Effector memory CD8-positive, alpha-beta T cell (primary cell): Measurements from ENCODE around the gene NHERF1.

ENCODE experiments used
- ATAC-seq: fragments of 150-1000 bp; cut with Tn5 transposase; replicated peaks from 2 replicates; pipeline ENCODE4 v1.10.0; 2021; ENCODE audit warnings: mild to moderate bottlenecking, moderate library complexity
- DNase-seq, 3 experiments: peaks; one replicate each; pipeline ENCODE4 v3.0.0; 2021
- H3K27ac Mint-ChIP-seq, 2 donors: one replicate each; pipeline ENCODE4 v1.8.0; 2022; ENCODE audit warnings: mild to moderate bottlenecking in 2 of 2, mixed read lengths in 2 of 2, moderate library complexity in 2 of 2
- H3K27me3 Mint-ChIP-seq, 2 donors: one replicate each; pipeline ENCODE4 v1.8.0; 2022; ENCODE audit warnings: mixed read lengths in 2 of 2
- H3K36me3 Mint-ChIP-seq: one replicate; pipeline ENCODE4 v1.8.0; 2022; ENCODE audit warnings: mild to moderate bottlenecking, moderate library complexity, mixed read lengths; ENCODE audit not compliant: insufficient read depth
- H3K4me1 Mint-ChIP-seq, 2 donors: one replicate each; pipeline ENCODE4 v1.8.0; 2022; ENCODE audit warnings: low read depth in 2 of 2, mixed read lengths in 2 of 2
- H3K4me3 Mint-ChIP-seq, 2 donors: one replicate each; pipeline ENCODE4 v1.8.0; 2022; ENCODE audit warnings: mild to moderate bottlenecking in 2 of 2, mixed read lengths in 2 of 2, moderate library complexity in 2 of 2
- H3K9me3 Mint-ChIP-seq, 2 donors: one replicate each; pipeline ENCODE4 v1.8.0; 2022; ENCODE audit warnings: mixed read lengths in 2 of 2

The NHERF1 gene

GRCh38 chr17:74759941-74760340 is 11.5 kb downstream of the NHERF1 start:
- H3K4me1 Mint-ChIP-seq: peaks cover 60 to 69% of the 10 kb centered on the region in 2 donors
- DNase-seq (no peak), ATAC-seq (no peak)
- H3K36me3 Mint-ChIP-seq: peaks cover 61% of the 10 kb centered on the region
- peak overlapping the region; percentile 93 for H3K27ac Mint-ChIP-seq
- peak overlapping the region; percentile 98 to 99 for H3K4me3 Mint-ChIP-seq
- no peaks in the 10 kb centered on the region for H3K27me3 Mint-ChIP-seq
- no peaks in the 10 kb centered on the region for H3K9me3 Mint-ChIP-seq

GRCh38 chr17:74760404-74761105 is 12.1 kb downstream of the NHERF1 start:
- Mint-ChIP-seq H3K36me3 (peaks cover 61% of the 10 kb centered on the region), H3K27ac (peak overlapping the region; percentile 80 to 93), H3K9me3 (no peaks in the 10 kb centered on the region), H3K4me1 (peaks cover 58 to 63% of the 10 kb centered on the region in 2 donors), H3K4me3 (peak overlapping the region; percentile 98 to 99), H3K27me3 (no peaks in the 10 kb centered on the region)
- ATAC-seq: no peak
- DNase-seq: no peak

- H3K4me1 Mint-ChIP-seq: peaks cover 55 to 62% of the 10 kb centered on the region in 2 donors
- peak overlapping the region; percentile 60 to 80 for H3K27ac Mint-ChIP-seq
- DNase-seq: no peak
- peaks cover 65% of the 10 kb centered on the region for H3K36me3 Mint-ChIP-seq
- H3K27me3 Mint-ChIP-seq: no peaks in the 10 kb centered on the region
- ATAC-seq: no peak
- H3K9me3 Mint-ChIP-seq: no peaks in the 10 kb centered on the region
- H3K4me3 Mint-ChIP-seq: peak overlapping the region; percentile 12 to 98
Observed at GRCh38 chr17:74761419-74761818, 13.0 kb downstream of the NHERF1 start.

DNA sequence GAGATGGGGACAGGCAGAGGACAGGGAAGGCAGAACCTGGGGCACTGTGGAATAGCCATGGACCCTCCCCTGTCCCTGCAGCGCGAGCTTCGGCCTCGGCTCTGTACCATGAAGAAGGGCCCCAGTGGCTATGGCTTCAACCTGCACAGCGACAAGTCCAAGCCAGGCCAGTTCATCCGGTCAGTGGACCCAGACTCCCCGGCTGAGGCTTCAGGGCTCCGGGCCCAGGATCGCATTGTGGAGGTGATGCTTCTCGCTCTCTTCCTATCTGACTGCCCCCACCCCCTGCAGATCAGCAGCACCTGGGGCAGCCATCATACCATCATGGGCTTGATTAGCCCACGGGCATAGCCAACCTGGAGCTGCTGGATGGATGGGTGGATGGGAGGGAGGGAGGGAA is 13.5 kb downstream of the NHERF1 start:
- H3K36me3 Mint-ChIP-seq: peaks cover 67% of the 10 kb centered on the region
- ATAC-seq: no peak
- peak overlapping the region; percentile 60 to 80 for H3K27ac Mint-ChIP-seq
- no peak overlapping the region for H3K4me3 Mint-ChIP-seq
- H3K4me1 Mint-ChIP-seq: peaks cover 52 to 61% of the 10 kb centered on the region in 2 donors
- no peak for DNase-seq
- H3K9me3 Mint-ChIP-seq: no peaks in the 10 kb centered on the region
- no peaks in the 10 kb centered on the region for H3K27me3 Mint-ChIP-seq

DNA sequence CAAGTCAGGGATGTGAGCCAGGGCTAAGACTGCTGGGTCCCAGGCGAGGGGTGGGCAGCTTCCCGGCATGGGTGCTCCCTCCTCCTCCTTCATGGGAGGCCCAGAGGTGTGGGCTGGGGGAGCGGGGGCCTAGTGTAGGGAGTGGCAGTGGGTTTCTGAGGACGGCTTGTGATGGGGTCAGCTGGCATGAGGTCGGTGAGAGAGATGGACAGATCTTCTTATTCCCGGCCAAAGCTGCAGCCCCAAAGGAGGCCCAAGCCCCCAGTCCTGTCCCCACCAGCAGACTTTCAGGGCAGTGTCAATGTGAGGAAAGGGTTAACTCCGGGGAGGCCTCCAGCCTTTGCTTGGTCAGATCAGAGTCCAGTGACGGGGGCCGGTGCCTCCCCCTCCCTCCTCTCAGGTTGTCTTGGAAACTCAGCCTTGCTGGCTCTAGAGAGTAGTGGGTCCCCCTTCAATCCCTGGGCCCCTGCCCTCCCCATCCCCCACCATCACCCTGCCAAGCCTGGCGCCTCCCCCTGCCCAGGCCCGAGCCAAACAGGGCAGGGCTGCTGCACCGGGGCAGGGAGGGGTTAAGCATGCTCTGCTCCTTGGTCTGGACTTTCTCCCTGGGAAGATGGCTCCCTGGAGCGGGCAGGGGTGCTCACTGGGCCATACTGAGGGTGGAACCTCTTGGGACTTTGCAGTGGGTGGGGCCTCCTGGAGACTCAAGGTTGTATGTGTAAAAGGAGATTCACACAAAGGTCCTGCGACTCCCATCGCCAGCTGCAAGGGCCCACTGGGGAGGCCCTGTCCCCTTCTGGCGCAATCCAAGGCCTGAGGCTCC is 15.3 kb downstream of the NHERF1 start:
- no peaks in the 10 kb centered on the region for H3K9me3 Mint-ChIP-seq
- H3K4me3 Mint-ChIP-seq: no peak overlapping the region
- no peaks in the 10 kb centered on the region for H3K27me3 Mint-ChIP-seq
- no peak for DNase-seq
- H3K4me1 Mint-ChIP-seq: peaks cover 42 to 48% of the 10 kb centered on the region in 2 donors
- ATAC-seq: no peak
- peak overlapping the region; percentile 71 to 72 for H3K27ac Mint-ChIP-seq
- H3K36me3 Mint-ChIP-seq: peaks cover 73% of the 10 kb centered on the region

DNA sequence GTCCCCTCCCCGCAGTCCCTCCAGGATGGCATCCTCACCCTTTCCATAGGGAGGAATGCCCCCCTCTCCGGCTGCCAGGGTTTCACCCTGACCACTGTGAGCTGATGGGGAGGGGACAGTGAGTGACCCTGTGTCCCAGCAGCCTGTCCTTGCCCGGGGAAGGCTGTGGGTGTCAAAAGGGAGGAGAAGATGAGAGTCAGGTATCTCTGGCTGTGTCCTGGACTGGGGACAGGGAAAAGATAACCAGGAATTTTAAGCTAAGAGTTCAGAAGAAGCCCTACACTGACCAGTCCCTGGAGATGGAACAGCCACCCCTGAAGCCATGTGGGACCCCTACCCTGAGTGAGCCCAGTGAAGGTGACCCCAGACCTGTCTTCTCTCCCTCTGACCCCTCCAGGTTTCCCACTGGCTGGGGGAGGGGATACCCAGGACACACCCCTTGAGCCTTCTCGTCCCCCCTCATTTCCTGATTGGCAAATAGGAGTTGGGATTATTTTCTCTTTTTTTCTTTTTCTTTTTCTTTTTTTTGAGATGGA is 16.4 kb downstream of the NHERF1 start:
- no peaks in the 10 kb centered on the region for H3K9me3 Mint-ChIP-seq
- peaks cover 73% of the 10 kb centered on the region for H3K36me3 Mint-ChIP-seq
- DNase-seq: no peak
- no peak overlapping the region for H3K4me3 Mint-ChIP-seq
- ATAC-seq: no peak
- H3K27me3 Mint-ChIP-seq: no peaks in the 10 kb centered on the region
- H3K4me1 Mint-ChIP-seq: peaks cover 42 to 47% of the 10 kb centered on the region in 2 donors
- peak overlapping the region; percentile 62 to 71 for H3K27ac Mint-ChIP-seq

DNA sequence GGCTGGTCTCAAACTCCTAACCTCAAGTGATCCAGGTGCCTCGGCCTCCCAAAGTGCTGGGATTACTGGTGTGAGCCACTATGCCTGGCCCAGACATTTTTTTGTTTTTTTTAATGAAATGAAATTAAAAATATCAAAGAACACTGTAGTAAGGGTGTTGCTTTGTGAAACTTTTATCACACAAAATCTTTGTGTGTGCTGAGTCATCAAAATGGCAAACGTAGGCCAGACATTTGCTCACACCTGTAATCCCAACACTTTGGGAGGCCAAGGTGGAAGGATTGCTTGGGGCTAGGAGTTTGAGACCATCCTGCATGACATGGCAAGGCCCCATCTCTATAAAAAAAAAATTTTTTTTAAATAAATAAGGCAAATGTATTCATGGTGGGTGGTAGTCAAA is 18.0 kb downstream of the NHERF1 start:
- ATAC-seq (no peak), DNase-seq (no peak)
- H3K9me3 Mint-ChIP-seq: no peaks in the 10 kb centered on the region
- H3K4me1 Mint-ChIP-seq: peaks cover 42 to 46% of the 10 kb centered on the region in 2 donors
- H3K4me3 Mint-ChIP-seq: no peak overlapping the region
- H3K27me3 Mint-ChIP-seq: no peaks in the 10 kb centered on the region
- H3K27ac Mint-ChIP-seq: peak overlapping the region; percentile 64 to 82
- H3K36me3 Mint-ChIP-seq: peaks cover 86% of the 10 kb centered on the region

GRCh38 chr17:74767111-74767516 is 18.7 kb downstream of the NHERF1 start:
- H3K9me3 Mint-ChIP-seq: no peaks in the 10 kb centered on the region
- H3K27me3 Mint-ChIP-seq: no peaks in the 10 kb centered on the region
- H3K36me3 Mint-ChIP-seq: peaks cover 93% of the 10 kb centered on the region
- H3K4me3 Mint-ChIP-seq: no peak overlapping the region
- no peak for DNase-seq
- peak overlapping the region; percentile 38 to 82 for H3K27ac Mint-ChIP-seq
- ATAC-seq: no peak
- peaks cover 40 to 45% of the 10 kb centered on the region in 2 donors for H3K4me1 Mint-ChIP-seq

GRCh38 chr17:74768069-74768762 is 19.8 kb downstream of the NHERF1 start:
- DNase-seq: no peak
- ATAC-seq: no peak
- Mint-ChIP-seq H3K4me1 (peaks cover 44 to 47% of the 10 kb centered on the region in 2 donors), H3K27me3 (no peaks in the 10 kb centered on the region), H3K36me3 (peaks cover 88% of the 10 kb centered on the region), H3K4me3 (no peak overlapping the region), H3K9me3 (no peaks in the 10 kb centered on the region), H3K27ac (peak overlapping the region; percentile 82 to 92)

GRCh38 chr17:74768763-74769114 is 20.3 kb downstream of the NHERF1 start:
- no peaks in the 10 kb centered on the region for H3K27me3 Mint-ChIP-seq
- peaks cover 43 to 47% of the 10 kb centered on the region in 2 donors for H3K4me1 Mint-ChIP-seq
- ATAC-seq (no peak), DNase-seq (no peak)
- peaks cover 85% of the 10 kb centered on the region for H3K36me3 Mint-ChIP-seq
- peak overlapping the region; percentile 18 to 92 for H3K27ac Mint-ChIP-seq
- H3K9me3 Mint-ChIP-seq: no peaks in the 10 kb centered on the region
- no peak overlapping the region for H3K4me3 Mint-ChIP-seq

DNA sequence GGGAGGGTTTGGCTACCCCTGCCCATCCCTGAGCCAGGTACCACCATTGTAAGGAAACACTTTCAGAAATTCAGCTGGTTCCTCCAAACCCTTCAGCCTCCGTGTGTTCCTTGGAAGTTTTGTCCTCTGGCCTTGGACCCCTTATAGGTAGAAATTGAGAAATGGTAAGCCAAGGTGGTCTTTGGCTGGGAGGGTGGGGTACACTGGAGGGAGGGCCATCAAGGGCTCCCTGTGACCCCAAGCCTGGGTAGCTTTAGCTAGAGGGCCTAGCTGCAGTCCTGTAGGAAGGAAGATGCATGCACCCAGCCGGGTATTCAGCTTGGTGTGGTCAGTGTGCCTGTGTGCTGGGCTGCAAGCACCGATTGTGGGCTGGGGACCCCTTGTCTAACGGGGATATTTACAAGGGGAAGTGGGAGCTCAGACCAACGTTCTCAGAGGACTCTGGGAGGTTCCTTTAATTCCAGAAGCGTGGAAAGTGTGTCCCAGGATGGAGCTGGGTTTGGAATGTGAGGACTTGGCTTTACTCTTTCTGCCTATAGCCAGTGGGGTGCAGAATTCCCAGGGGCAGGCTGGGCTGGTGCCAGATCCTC is 20.9 kb downstream of the NHERF1 start:
- H3K4me1 Mint-ChIP-seq: peaks cover 41 to 47% of the 10 kb centered on the region in 2 donors
- DNase-seq: no peak
- no peaks in the 10 kb centered on the region for H3K27me3 Mint-ChIP-seq
- peaks cover 79% of the 10 kb centered on the region for H3K36me3 Mint-ChIP-seq
- ATAC-seq: no peak
- H3K27ac Mint-ChIP-seq: peak overlapping the region; percentile 92 to 93
- no peaks in the 10 kb centered on the region for H3K9me3 Mint-ChIP-seq
- H3K4me3 Mint-ChIP-seq: no peak overlapping the region

- H3K27ac Mint-ChIP-seq: peak overlapping the region; percentile 77 to 93
- H3K9me3 Mint-ChIP-seq: no peaks in the 10 kb centered on the region
- peaks cover 72% of the 10 kb centered on the region for H3K36me3 Mint-ChIP-seq
- no peak for ATAC-seq
- H3K4me1 Mint-ChIP-seq: peaks cover 37 to 43% of the 10 kb centered on the region in 2 donors
- no peak for DNase-seq
- H3K27me3 Mint-ChIP-seq: no peaks in the 10 kb centered on the region
- peak overlapping the region in 1 of 2 donors; percentile 10 for H3K4me3 Mint-ChIP-seq
Observed at GRCh38 chr17:74769856-74770497, 21.5 kb downstream of the NHERF1 start.
